Measurements from ENCODE around the gene SLC10A6.

Gene SLC10A6

DNA sequence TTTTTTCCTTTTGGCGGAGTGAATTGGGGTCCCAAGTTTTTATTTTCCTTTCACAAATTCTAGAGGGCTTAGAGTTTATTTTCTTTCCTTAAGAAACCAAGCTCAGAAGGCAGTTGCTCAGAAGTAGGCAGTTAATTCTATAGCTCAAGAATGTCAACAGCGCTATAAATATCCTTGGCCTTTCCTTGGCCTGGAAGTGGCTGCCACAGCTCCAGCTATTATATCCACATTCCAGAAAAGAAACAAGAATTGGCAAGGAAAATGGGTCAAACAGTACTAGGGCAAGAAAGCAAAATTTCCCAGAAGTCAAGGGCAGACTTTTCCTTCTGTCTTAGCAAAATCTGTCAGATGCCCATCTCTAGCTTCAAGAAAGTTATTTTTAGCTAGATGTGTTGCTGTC lies 31.0 kb downstream of the SLC10A6 start:
- H3K4me3 ChIP-seq (ENCODE audit: low read depth, low read length): no peak overlapping the region
- TF ChIP-seq, protein P1, sequence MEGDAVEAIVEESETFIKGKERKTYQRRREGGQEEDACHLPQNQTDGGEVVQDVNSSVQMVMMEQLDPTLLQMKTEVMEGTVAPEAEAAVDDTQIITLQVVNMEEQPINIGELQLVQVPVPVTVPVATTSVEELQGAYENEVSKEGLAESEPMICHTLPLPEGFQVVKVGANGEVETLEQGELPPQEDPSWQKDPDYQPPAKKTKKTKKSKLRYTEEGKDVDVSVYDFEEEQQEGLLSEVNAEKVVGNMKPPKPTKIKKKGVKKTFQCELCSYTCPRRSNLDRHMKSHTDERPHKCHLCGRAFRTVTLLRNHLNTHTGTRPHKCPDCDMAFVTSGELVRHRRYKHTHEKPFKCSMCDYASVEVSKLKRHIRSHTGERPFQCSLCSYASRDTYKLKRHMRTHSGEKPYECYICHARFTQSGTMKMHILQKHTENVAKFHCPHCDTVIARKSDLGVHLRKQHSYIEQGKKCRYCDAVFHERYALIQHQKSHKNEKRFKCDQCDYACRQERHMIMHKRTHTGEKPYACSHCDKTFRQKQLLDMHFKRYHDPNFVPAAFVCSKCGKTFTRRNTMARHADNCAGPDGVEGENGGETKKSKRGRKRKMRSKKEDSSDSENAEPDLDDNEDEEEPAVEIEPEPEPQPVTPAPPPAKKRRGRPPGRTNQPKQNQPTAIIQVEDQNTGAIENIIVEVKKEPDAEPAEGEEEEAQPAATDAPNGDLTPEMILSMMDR (IDR thresholded peaks at IDR 0.05; ENCODE audit: low read depth, low read length): no peak

DNA sequence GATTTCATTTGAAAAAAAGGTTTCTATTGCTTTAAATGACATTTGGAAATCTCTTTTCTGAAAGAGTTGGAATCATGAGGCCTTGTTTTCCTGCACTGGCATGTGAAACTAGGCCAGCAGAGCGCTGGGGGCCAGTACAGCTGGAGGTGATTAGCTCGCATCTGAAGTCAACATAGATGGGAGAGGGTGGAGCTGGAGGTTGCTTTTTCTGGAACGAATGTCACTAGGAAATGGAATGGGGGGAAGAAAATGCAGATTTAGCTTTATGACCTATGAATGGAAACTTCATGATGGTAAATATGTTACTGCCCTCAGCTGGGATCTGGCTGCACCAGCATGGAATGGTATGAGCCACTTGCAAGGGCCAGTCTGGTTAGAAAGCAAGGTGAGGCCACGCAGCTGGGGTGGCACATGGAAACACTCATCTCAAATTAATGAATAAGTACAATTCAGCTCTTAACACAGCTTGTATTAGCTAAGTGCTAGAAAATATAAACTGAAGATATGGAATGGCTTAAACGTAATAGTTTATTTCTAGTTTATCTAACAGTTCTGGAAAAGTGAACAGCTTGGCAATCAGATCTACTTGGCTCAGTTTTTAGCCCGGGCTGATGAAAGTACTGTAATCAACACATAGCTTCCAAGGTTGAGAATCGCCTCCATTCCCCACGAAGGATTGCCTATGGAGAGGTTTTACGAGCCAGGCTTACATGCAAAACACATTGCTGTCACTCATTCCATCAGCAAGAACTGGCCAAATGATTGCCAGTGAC lies 32.5 kb downstream of the SLC10A6 start:
- H3K4me3 ChIP-seq (ENCODE audit: low read depth, low read length): no peak overlapping the region
- TF ChIP-seq, protein P1 (IDR thresholded peaks at IDR 0.05; ENCODE audit: low read depth, low read length): no peak

DNA sequence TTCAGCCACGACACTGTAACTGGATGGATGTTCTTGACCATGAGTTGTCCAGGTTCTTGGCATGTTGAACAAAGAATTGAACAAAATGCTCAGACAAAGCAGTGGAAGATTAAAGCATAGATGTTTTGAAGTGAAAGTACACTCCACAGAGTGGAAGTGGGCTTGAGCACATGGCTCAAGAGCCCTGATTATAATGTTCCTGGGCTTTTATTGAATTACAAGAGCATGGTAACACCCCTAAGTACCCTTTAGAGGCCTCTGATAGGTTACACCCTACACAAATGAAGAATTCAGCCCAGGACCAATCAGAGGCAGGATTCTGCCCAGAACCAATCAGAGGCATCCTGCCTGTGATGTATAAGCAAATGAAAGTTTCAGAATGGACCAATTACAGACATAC lies 33.5 kb downstream of the SLC10A6 start:
- TF ChIP-seq, protein P1 (IDR thresholded peaks at IDR 0.05; ENCODE audit: low read depth, low read length): no peak
- no peak overlapping the region for H3K4me3 ChIP-seq (ENCODE audit: low read depth, low read length)

DNA sequence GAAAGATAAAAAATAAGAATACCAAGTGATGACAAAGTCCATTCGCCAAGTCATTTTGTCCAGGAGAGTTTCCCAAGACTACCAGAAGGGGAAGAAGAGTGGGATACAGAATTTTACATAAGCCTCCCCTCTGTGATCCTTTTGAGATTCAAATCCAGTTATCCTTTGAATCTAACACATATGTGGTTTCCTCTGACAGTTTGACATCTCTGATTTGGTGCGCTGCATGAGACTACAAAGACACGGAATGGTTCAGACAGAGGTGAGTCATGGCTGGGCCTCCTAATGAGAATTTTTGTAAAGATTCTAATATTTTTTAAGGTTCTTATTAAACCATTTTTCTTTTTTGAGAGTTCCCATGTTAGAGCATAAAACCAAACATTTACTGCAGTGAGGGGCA lies 38.3 kb downstream of the SLC10A6 start:
- TF ChIP-seq, protein P1 (IDR thresholded peaks at IDR 0.05; ENCODE audit: low read depth, low read length): no peak
- no peak overlapping the region for H3K4me3 ChIP-seq (ENCODE audit: low read depth, low read length)

DNA sequence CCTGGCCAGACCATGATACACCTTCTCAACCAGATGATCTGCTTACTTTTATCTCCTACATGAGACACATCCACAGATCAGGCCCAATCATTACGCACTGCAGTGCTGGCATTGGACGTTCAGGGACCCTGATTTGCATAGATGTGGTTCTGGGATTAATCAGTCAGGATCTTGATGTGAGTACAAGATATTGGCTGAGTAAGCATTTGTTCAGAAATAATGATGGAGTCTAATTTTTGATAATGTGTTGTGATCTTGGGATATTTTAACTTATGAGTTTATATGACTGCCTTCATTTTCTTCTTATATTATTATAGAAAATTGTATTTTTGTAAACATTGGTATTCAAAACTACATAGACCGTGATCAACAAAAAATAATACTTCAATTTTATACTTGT lies 39.4 kb downstream of the SLC10A6 start:
- TF ChIP-seq, protein P1 (IDR thresholded peaks at IDR 0.05; ENCODE audit: low read depth, low read length): no peak
- no peak overlapping the region for H3K4me3 ChIP-seq (ENCODE audit: low read depth, low read length)

DNA sequence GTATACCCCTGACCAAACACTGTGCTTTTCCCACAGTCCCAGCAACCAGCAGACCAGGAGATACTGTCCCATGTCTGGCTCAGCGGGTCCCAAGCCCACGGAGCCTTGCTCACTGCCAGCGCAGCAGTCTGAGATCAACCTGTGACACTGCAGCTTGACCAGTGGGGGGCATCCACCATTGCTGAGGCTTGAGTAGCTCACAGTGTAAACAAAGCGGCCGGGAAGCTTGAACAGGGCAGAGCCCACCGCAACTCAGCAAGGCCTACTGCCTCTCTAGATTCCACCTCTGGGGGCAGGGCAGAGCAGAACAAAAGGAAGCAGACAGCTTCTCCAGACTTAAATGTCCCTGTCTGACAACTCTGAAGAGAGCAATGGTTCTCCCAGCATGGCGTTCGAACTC lies 58.1 kb downstream of the SLC10A6 start:
- H3K4me3 ChIP-seq (ENCODE audit: low read depth, low read length): no peak overlapping the region
- TF ChIP-seq, protein P1 (IDR thresholded peaks at IDR 0.05; ENCODE audit: low read depth, low read length): no peak

DNA sequence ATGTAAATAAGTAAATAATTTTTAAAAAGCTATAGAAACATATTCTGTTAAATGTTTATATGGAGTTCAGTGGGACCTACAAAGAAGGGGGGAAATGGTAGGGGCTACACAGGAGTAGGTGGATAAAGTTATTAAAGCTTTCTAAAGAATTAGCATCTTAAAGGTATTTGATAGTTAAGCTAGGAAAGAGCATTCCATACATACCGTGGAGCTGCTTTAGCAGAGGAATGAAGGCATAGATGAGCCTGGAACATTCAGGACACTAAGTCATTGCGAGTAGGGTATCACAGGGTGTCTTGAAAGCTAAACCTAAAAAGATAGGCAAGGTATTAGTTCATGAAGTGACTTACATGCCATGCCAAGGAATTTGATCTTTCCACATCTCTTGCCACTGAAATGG lies 60.4 kb downstream of the SLC10A6 start:
- H3K4me3 ChIP-seq (ENCODE audit: low read depth, low read length): no peak overlapping the region
- TF ChIP-seq, protein P1 (IDR thresholded peaks at IDR 0.05; ENCODE audit: low read depth, low read length): no peak

All from WI38 (cell line).